Stimulated activated CD4-positive, alpha-beta T cell treated with anti-CD3 and anti-CD28 coated beads, Interleukin-2, amount 100 ng/mL, for 48 hours (primary cell): Measurements from ENCODE around the gene MOSPD3.
A peak's percentile ranks its signal among the peaks of the same experiment; 100 is the strongest.
"Not testable (repeated sequence)": the region's sequence is repeated elsewhere in the genome, so short reads cannot be mapped to it uniquely, and the experiment has no call there.

ENCODE experiments used
- DNase-seq, 2 donors: peaks; one replicate each; pipeline ENCODE4 v3.0.0-alpha.2; 2020

The MOSPD3 gene, protein sequence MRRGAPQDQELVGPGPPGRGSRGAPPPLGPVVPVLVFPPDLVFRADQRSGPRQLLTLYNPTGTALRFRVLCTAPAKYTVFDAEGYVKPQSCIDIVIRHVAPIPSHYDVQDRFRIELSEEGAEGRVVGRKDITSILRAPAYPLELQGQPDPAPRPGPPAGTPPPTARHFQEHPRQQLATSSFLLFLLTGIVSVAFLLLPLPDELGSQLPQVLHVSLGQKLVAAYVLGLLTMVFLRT

DNA sequence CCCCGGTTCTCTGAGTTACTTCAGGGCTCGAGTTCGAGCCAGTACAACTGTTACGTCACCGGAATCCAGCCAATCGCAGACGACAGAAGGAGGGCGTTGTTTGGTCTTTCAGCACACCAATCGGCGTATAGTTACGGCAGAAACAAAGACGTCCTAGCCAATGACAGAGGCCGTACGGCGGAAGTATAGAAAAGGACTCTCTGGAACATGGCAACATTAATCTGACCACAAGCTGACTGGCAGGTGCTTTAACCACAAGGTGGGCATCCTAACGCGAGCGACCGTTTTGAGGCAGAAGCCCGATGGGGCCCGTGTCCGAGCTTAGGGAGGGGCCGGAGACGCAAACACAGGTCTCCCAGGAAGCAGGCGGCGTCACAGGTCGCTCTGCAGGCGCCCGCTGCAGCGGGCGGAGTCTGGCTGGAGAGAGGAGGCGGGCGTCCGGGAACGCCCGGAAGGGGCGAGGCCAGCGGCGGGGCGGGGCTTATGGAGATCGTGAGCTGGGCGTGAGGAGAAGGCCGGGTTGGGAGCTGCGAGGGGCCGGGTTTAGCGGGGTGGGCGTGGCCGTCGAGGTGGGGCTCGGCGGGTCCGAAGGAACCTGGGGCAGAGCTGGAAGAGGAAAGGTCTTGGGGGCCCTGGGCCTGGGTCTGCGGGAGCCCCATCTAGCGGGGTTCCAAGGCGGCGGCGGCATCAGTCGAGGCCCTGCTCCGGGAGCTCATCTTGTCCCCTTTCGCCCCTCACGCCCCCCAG lies at the start of gene MOSPD3:
Gene MOSPD3, plus strand, starts transcription at position 558 of the 747 bp plus-strand sequence. CDS start 252 bp downstream, outside the sequence.
- peak; percentile 98 to 99 for DNase-seq

DNA sequence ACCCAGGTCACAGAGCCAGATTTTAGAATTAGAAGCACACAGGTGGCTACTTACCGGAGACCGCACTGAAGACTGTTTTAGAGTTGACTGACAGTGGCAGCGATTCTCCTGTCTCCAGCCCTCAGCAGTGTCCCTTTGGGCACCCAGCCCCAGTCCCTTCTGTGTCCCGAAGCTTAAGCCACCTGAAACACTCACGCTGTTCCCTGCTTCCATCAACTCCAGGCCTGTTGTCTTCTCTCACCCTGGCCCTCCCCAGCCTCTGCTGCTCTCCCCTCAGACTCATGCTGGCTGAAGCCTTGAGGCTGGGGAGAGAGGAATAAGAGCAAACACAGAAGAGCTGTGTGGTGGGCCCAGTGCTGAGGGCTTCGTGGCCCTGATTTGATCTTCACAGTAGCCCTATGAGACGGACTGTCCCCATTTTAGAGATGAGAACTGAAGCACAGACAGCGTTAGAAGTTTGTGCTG lies 49.2 kb upstream of the MOSPD3 start:
- DNase-seq: no peak

GRCh38 chr7:100563809-100564400 lies 48.4 kb upstream of the MOSPD3 start:
- peak; percentile 85 to 86 for DNase-seq

DNA sequence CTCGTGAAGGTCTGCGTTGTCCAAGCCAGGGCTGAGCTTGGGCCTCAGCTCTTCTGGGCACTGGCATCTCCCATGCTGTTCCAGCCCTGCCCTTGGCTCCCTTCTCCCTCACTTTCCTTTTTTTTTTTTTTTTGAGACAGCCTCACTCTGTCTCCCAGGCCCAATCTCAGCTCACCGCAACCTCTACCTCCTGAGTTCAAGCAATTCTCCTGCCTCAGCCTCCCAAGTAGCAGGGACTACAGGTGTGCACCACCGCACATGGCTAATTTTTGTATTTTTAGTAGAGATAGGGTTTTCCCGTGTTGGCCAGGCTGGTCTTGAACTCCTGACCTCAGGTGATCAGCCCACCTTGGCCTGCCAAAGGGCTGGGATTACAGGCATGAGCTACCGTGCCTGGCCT lies 47.9 kb upstream of the MOSPD3 start:
- not testable (repeated sequence) for DNase-seq

GRCh38 chr7:100565133-100565571 lies 47.2 kb upstream of the MOSPD3 start:
- DNase-seq: no peak

DNA sequence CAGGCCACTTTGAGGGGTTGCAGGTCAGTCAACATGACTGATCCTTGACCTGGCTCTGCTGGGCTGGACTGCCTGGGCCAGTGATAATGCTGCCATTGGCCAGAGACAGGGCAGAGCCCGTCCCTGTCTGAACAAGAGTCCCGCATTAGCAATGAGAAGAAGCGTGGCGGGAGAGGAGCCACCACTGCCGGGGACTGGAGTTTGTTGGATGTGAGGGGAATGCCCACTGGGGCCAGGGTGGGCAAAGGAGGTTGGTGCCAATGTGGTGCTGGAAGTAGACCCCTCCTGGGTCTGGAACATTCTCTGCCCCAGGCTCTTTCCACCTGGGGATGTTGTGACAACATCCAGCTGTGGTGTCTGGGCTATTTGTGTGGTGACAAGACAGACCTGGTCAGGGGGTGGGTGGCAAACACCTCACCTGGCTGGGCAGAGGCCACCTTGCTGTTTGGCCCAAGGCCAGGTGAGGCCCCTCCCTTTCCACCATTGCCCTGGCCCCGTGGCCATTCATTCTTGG lies 46.3 kb upstream of the MOSPD3 start:
- DNase-seq: no peak

DNA sequence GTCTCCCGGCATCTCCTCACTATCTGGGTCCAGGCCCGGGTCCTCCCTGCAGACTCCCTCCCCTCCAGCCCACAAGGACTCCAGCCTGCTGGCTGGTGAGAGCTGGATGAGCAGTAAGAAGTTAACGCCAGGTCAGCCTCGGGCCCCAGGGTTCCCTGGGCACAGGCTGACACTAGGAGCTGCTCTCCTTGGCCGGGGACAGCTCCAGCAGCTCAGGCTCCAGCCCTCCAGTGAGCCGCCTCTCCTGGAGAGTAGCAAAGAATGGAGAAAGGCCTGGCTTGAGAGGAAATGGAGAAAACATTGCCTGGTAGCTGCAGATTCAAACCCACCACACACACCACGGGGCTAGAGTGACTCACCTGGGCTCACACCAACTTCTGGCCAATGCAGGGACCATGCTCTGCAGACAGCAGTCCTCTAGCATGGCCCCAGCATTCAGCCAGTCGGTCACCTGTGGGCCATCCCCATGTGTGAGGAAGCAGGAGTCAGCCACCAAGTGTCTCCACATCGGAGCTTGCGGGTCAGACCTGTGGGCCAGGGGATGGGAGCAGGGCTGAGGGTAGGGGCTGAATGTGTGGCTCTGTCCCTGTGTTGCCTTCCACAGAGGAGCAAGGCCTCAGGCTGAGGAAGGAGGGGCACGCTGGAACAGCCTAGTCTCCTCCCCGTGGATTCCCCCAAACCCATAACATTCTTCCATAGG lies 45.2 kb upstream of the MOSPD3 start:
- no peak for DNase-seq

- DNase-seq: no peak
Observed at GRCh38 chr7:100567751-100568175, 44.6 kb upstream of the MOSPD3 start.

GRCh38 chr7:100568176-100568895 lies 44.0 kb upstream of the MOSPD3 start:
- DNase-seq: no peak

- DNase-seq: no peak
Observed at GRCh38 chr7:100568896-100569844, 43.2 kb upstream of the MOSPD3 start.

- DNase-seq: no peak
Observed at GRCh38 chr7:100570954-100571828, 41.1 kb upstream of the MOSPD3 start.

DNA sequence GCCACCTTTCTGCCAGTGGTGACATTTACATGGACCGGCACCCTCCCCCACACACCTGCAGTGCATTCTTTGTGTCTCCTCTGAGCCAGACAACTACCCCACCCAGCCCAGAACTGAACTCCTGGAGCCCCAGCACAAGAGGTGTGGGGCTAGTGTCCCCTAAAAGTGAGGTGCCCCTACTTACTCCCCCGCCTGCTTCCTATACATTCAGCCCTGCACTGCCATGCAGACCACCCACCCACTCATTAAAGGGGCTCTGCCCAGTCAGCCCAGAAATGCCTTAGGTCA lies 40.6 kb upstream of the MOSPD3 start:
- no peak for DNase-seq

- DNase-seq: no peak
Observed at GRCh38 chr7:100572281-100572948, 39.9 kb upstream of the MOSPD3 start.

DNA sequence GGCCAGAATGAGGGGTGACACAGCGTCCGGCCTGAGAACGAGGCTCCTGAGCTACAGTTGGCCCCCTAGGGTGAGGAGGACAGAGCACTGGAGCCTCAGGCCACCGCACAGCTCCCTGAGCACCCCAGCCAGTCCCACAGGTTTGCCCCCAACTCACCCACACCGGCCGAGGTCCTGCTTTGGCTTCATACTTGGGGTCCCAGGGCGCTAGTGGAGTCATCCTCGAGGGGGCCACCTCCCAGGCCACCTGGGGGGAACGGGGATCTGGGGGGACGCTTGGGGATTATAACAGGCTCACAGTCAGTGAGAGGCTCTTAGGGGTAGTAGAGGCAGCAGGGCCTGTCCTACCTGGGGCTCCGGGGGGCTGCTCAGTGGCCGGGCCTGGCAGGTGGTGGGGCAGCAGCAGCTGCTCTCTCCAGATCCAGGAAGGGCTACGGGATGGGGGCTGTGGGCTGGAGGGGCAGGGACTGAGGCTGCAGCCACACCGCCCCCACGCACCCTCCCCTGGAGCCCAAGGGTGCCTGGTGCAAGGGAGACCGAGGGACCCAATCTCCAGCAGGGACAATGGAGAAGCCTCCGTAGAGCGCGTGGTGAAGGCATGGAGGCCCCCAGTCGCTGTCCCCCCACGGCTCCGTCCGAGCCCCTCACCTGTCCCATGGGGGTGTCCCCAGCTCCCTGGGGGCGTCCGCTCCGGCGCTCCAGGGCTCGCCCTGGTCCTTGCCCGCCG lies 39.2 kb upstream of the MOSPD3 start:
- DNase-seq: no peak

- DNase-seq: no peak
Observed at GRCh38 chr7:100573691-100574361, 38.5 kb upstream of the MOSPD3 start, which contains the start of gene SAP25. SAP25 (minus strand) TSS chr7:100573900; CDS start chr7:100573742, 158 bp downstream.

DNA sequence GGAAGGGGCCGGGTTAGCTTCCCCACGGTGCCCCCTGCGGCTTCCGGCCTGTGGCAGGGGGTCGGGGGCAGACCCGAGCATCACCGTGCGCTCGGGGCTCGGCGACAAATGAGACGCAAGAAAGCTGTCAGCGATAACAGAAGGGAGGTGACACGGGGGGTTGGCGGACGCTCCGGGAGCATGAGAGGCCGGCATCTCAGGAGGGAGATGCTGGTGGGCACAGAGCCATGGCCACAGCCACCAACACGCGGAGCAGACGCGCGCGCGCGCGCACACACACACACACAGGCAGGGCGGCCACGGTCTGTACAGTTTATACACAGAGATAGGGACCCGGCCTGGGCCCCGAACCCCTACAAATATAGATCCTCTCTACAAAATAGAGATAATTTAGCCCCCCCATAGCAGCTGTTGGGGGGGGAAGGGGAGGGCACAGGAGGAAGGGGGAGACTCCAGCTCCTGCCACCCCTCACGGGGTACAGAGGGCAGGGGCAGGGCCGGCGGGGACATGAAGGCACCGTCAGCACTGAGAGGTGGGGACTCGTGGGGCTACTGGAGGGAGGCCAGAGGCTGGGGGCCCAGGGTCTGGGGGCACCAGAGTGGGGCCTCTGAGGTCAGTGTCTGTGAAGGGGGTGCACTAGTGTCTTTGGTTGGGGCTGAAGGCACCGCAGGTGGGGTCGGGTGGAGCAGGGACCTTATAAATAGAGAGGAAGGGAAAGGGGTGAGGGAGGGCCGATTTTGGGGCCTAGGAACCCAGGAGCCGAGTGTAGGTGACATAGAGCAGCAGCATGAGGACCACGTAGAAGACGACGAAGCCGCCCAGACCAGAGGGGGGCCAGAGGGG lies 37.8 kb upstream of the MOSPD3 start:
- no peak for DNase-seq

DNA sequence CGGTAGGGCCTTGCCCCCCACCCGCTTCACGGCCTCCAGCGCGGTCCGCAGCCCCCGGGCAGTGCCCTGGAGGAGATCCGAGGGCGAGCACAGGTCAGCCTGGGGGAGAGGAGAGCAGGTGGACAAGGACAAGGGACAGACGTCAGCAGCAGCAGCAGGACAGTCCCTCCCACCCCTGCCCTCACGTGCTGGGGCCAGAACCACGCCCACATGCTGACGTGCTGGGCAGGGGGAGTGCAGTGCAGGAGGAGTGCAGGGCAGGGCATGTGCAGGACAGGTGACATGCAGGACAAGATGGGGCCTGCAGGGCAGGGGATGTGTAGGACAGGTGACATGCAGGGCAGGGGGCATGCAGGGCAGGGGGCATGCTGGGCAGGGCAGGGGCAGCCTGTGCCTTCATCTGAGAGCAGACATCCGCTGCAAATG lies 37.1 kb upstream of the MOSPD3 start:
- DNase-seq: no peak
